Measurements from ENCODE around the gene PTPRK. TPM values are rescaled to one million over a fixed set of nuclear protein-coding genes. Genes with fewer than 3 reads are reported as not detected.

The PTPRK gene
- total and polyA plus RNA-seq, 9 of the 15 experiments (the other 6 are each of a cell fraction or from before 2014, with no cell fraction given): 0.04 to 0.51 TPM; not detected in 7

DNA sequence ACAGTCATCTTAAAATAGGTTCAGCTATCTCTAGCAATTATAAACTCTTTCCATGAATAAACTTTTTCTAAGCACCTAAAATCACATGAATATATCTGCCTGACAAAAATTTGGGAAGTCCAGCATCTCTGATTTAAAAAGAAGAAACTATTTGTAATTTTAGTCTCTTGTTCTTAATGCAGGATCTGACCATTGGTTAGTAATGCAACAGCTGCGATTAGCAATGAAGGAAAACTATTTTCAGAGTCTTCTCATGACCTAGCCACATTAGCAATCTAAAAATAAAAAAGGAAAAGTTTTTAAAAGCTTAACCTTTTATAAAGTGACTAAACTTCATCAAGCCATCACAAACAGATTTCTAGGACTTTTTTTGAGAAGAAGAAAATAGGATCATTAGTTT, 97.5 kb downstream of the PTPRK start:
- Histone ChIP-seq H2AFZ (ENCODE audit: low read depth, low read length) (no peak overlapping the region), H3K4me3 (no peak overlapping the region), H3K27ac (ENCODE audit: extremely low read depth, low read depth, low read length) (no peak overlapping the region), H3K4me2 (ENCODE audit: insufficient read depth, low read length) (no peak overlapping the region), H4K20me1 (replicated peaks; ENCODE audit: control insufficient read depth, insufficient read depth, low read length) (no peaks in the 10 kb centered on the region), H3K9me1 (ENCODE audit: control insufficient read depth, insufficient read depth, low read length) (no peaks in the 10 kb centered on the region), H3K4me1 (replicated peaks in 1 of 2; ENCODE audit: control insufficient read depth in 2 of 2, insufficient read depth in 2 of 2, low read length in 2 of 2) (no peaks in the 10 kb centered on the region), H3K9ac (ENCODE audit: insufficient read depth in 1 of 2, low read depth in 2 of 2, low read length in 2 of 2) (no peak overlapping the region), H3K9me3 (replicated peaks; ENCODE audit: control insufficient read depth, insufficient read depth, low read depth, low read length) (no peaks in the 10 kb centered on the region), H3K27me3 (ENCODE audit: control insufficient read depth in 2 of 2, insufficient read depth in 2 of 2, low read length in 2 of 2) (no peaks in the 10 kb centered on the region), H3K36me3 (ENCODE audit: control insufficient read depth, insufficient read depth, low read length) (no peaks in the 10 kb centered on the region), H3K79me2 (ENCODE audit: control insufficient read depth, insufficient read depth, low read length) (no peaks in the 10 kb centered on the region)
- FAIRE-seq: no peak
- ChIA-PET CTCF (ENCODE audit: low intra/inter-chr PET ratio) (no interaction called here), POLR2A (no interaction called here)
- no peak for DNase-seq (ENCODE audit: extremely low read depth in 1 of 4, low spot score in 3 of 4)
- in situ Hi-C loops (cut with MboI) (no loop called here), intact Hi-C loops (cut with micrococcal nuclease) (no loop called here)
- no peak for ATAC-seq
- TF ChIP-seq ZNF224 (CRISPR knock-in tag; IDR thresholded peaks at IDR 0.05) (no peak), ZNF436 (CRISPR knock-in tag; IDR thresholded peaks at IDR 0.05) (no peak), NFRKB (IDR thresholded peaks at IDR 0.05; ENCODE audit: low read depth) (no peak), PRMT5 (CRISPR knock-in tag; IDR thresholded peaks at IDR 0.05) (no peak), PHB (CRISPR knock-in tag; IDR thresholded peaks at IDR 0.05) (no peak), ZBTB26 (CRISPR knock-in tag; IDR thresholded peaks at IDR 0.05) (no peak), PCBP2 (IDR thresholded peaks at IDR 0.05; ENCODE audit: low read depth, low read length, poor library complexity, severe bottlenecking) (no peak), HOXB6 (CRISPR knock-in tag; IDR thresholded peaks at IDR 0.05; ENCODE audit: borderline replicate concordance) (no peak), FOXP1 (CRISPR knock-in tag; IDR thresholded peaks at IDR 0.05) (no peak), HDAC1 (IDR thresholded peaks at IDR 0.05) (no peak), RBFOX2 (IDR thresholded peaks at IDR 0.05; ENCODE audit: low read depth, low read length) (no peak), XRCC3 (IDR thresholded peaks at IDR 0.05) (no peak), MAFF (IDR thresholded peaks at IDR 0.05; ENCODE audit: low read length) (no peak), POLR2G (IDR thresholded peaks at IDR 0.05; ENCODE audit: low read depth, low read length) (no peak)
- TF ChIP-seq, protein P1, sequence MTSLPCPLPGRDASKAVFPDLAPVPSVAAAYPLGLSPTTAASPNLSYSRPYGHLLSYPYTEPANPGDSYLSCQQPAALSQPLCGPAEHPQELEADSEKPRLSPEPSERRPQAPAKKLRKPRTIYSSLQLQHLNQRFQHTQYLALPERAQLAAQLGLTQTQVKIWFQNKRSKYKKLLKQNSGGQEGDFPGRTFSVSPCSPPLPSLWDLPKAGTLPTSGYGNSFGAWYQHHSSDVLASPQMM (CRISPR knock-in tag; IDR thresholded peaks at IDR 0.05): no peak
- TF ChIP-seq, protein P2, sequence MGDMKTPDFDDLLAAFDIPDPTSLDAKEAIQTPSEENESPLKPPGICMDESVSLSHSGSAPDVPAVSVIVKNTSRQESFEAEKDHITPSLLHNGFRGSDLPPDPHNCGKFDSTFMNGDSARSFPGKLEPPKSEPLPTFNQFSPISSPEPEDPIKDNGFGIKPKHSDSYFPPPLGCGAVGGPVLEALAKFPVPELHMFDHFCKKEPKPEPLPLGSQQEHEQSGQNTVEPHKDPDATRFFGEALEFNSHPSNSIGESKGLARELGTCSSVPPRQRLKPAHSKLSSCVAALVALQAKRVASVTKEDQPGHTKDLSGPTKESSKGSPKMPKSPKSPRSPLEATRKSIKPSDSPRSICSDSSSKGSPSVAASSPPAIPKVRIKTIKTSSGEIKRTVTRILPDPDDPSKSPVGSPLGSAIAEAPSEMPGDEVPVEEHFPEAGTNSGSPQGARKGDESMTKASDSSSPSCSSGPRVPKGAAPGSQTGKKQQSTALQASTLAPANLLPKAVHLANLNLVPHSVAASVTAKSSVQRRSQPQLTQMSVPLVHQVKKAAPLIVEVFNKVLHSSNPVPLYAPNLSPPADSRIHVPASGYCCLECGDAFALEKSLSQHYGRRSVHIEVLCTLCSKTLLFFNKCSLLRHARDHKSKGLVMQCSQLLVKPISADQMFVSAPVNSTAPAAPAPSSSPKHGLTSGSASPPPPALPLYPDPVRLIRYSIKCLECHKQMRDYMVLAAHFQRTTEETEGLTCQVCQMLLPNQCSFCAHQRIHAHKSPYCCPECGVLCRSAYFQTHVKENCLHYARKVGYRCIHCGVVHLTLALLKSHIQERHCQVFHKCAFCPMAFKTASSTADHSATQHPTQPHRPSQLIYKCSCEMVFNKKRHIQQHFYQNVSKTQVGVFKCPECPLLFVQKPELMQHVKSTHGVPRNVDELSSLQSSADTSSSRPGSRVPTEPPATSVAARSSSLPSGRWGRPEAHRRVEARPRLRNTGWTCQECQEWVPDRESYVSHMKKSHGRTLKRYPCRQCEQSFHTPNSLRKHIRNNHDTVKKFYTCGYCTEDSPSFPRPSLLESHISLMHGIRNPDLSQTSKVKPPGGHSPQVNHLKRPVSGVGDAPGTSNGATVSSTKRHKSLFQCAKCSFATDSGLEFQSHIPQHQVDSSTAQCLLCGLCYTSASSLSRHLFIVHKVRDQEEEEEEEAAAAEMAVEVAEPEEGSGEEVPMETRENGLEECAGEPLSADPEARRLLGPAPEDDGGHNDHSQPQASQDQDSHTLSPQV (IDR thresholded peaks at IDR 0.05): no peak
- 0% methylated on average over 1 of the region's 1 CpG for WGBS (ENCODE audit: insufficient coverage, low coverage, missing lambda C conversion rate)
- no TSS peak for BruUV-seq (replicated peaks)

All from K562 (cell line).